Measurements from ENCODE around the gene SPATA24.
A peak's percentile ranks its signal among the peaks of the same experiment; 100 is the strongest.
"Not testable (repeated sequence)": the region's sequence is repeated elsewhere in the genome, so short reads cannot be mapped to it uniquely, and the experiment has no call there.

SPATA24 gene

GRCh38 chr5:139389701-139390638 lies 13.9 kb downstream of the SPATA24 start, which contains the start of gene MZB1:
Gene MZB1 (minus strand): TSS chr5:139389913. CDS start chr5:139389856, 57 bp downstream.
- no peaks in the 10 kb centered on the region for H3K9me2 ChIP-seq (replicated peaks; ENCODE audit: insufficient read depth, low read length)
- H3F3A ChIP-seq (ENCODE audit: insufficient read depth): peaks cover 50% of the 10 kb centered on the region
- H3K4me3 ChIP-seq (ENCODE audit: insufficient read depth, low read length, poor library complexity, severe bottlenecking): peak within 1 kb of the TSS; percentile 60
- H3K4me2 ChIP-seq (ENCODE audit: low read depth, low read length, poor library complexity, severe bottlenecking): peak within 1 kb of the TSS; percentile 88
- peaks cover 28% of the 10 kb centered on the region for H3K79me2 ChIP-seq (ENCODE audit: insufficient read depth, low read length)
- H3K27ac ChIP-seq (ENCODE audit: low read depth, low read length): peak within 1 kb of the TSS; percentile 93
- no peaks in the 10 kb centered on the region for H4K20me1 ChIP-seq (ENCODE audit: low read depth, low read length)
- peak within 1 kb of the TSS; percentile 77 for H3K9ac ChIP-seq (ENCODE audit: low read length)
- no peaks in the 10 kb centered on the region for H3K9me3 ChIP-seq (ENCODE audit: insufficient read depth, low read length)
- no peaks in the 10 kb centered on the region for H3K27me3 ChIP-seq (ENCODE audit: low read length)
- no peaks in the 10 kb centered on the region for H3K36me3 ChIP-seq (ENCODE audit: low read length)
- no peak within 1 kb of the TSS for H2AFZ ChIP-seq (ENCODE audit: low read depth, low read length, severe bottlenecking)
- no peak for TF ChIP-seq CTCF (IDR thresholded peaks at IDR 0.05; ENCODE audit: insufficient read depth, low read length, poor library complexity, severe bottlenecking)
- TF ChIP-seq EZH2phosphoT487 (conservative IDR thresholded peaks at IDR 0.05; ENCODE audit: low read length): no peak

GRCh38 chr5:139388198-139388821 lies 15.6 kb downstream of the SPATA24 start:
- H3K36me3 ChIP-seq (ENCODE audit: low read length): no peaks in the 10 kb centered on the region
- H4K20me1 ChIP-seq (ENCODE audit: low read depth, low read length): no peaks in the 10 kb centered on the region
- TF ChIP-seq EZH2phosphoT487 (conservative IDR thresholded peaks at IDR 0.05; ENCODE audit: low read length): no peak
- TF ChIP-seq CTCF (IDR thresholded peaks at IDR 0.05; ENCODE audit: insufficient read depth, low read length, poor library complexity, severe bottlenecking): no peak
- H3K79me2 ChIP-seq (ENCODE audit: insufficient read depth, low read length): peaks cover 20% of the 10 kb centered on the region
- H3K9me3 ChIP-seq (ENCODE audit: insufficient read depth, low read length): no peaks in the 10 kb centered on the region
- peak overlapping the region; percentile 60 for H3K4me3 ChIP-seq (ENCODE audit: insufficient read depth, low read length, poor library complexity, severe bottlenecking)
- H3K27me3 ChIP-seq (ENCODE audit: low read length): no peaks in the 10 kb centered on the region
- peak overlapping the region; percentile 93 for H3K27ac ChIP-seq (ENCODE audit: low read depth, low read length)
- no peak overlapping the region for H2AFZ ChIP-seq (ENCODE audit: low read depth, low read length, severe bottlenecking)
- peak overlapping the region; percentile 77 for H3K9ac ChIP-seq (ENCODE audit: low read length)
- H3K9me2 ChIP-seq (replicated peaks; ENCODE audit: insufficient read depth, low read length): no peaks in the 10 kb centered on the region
- H3F3A ChIP-seq (ENCODE audit: insufficient read depth): peaks cover 57% of the 10 kb centered on the region
- H3K4me2 ChIP-seq (ENCODE audit: low read depth, low read length, poor library complexity, severe bottlenecking): peak overlapping the region; percentile 88

DNA sequence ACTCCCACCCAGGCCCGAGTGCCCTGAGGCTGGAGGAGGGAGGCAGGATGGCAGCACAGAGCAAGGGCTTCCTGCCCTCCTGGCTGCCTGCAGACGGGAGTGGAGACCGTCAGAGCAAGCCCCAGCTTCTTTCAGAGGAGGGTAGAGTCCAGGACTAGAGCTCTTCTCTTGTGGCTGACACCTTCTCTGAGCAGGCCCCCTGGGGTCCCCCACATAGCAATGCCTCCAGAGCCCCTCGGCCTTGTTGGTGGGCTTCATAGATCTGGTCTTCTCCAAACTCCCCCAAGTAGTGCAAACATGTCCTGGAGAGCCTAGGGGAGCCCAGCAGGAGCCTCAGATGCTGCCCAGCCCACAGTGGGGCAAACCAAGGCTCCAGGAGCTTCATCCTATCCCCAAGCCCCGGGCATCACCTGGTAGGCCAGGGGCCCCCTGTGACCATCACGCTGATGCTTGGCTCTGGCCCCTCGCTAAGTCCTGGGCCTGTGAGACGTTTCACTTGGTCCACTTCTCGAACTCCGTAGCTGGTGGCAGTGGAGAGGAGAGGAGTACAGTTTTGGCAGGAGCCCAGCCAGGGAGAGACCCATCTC lies 16.2 kb downstream of the SPATA24 start:
- H3K79me2 ChIP-seq (ENCODE audit: insufficient read depth, low read length): peaks cover 15% of the 10 kb centered on the region
- H3K27ac ChIP-seq (ENCODE audit: low read depth, low read length): peak overlapping the region; percentile 93
- no peaks in the 10 kb centered on the region for H3K27me3 ChIP-seq (ENCODE audit: low read length)
- H3K9me2 ChIP-seq (replicated peaks; ENCODE audit: insufficient read depth, low read length): no peaks in the 10 kb centered on the region
- H3F3A ChIP-seq (ENCODE audit: insufficient read depth): peaks cover 54% of the 10 kb centered on the region
- no peaks in the 10 kb centered on the region for H4K20me1 ChIP-seq (ENCODE audit: low read depth, low read length)
- TF ChIP-seq EZH2phosphoT487 (conservative IDR thresholded peaks at IDR 0.05; ENCODE audit: low read length) (no peak), CTCF (IDR thresholded peaks at IDR 0.05; ENCODE audit: insufficient read depth, low read length, poor library complexity, severe bottlenecking) (no peak)
- H3K9ac ChIP-seq (ENCODE audit: low read length): peak overlapping the region; percentile 77
- no peaks in the 10 kb centered on the region for H3K36me3 ChIP-seq (ENCODE audit: low read length)
- H3K9me3 ChIP-seq (ENCODE audit: insufficient read depth, low read length): no peaks in the 10 kb centered on the region
- no peak overlapping the region for H2AFZ ChIP-seq (ENCODE audit: low read depth, low read length, severe bottlenecking)
- peak overlapping the region; percentile 60 for H3K4me3 ChIP-seq (ENCODE audit: insufficient read depth, low read length, poor library complexity, severe bottlenecking)
- H3K4me2 ChIP-seq (ENCODE audit: low read depth, low read length, poor library complexity, severe bottlenecking): peak overlapping the region; percentile 88

GRCh38 chr5:139386956-139387355 lies 16.9 kb downstream of the SPATA24 start:
- H3K27me3 ChIP-seq (ENCODE audit: low read length); H4K20me1 ChIP-seq (ENCODE audit: low read depth, low read length); H3K36me3 ChIP-seq (ENCODE audit: low read length); H2AFZ ChIP-seq (ENCODE audit: low read depth, low read length, severe bottlenecking); H3K4me3 ChIP-seq (ENCODE audit: insufficient read depth, low read length, poor library complexity, severe bottlenecking); H3K9me2 ChIP-seq (replicated peaks; ENCODE audit: insufficient read depth, low read length); H3K4me2 ChIP-seq (ENCODE audit: low read depth, low read length, poor library complexity, severe bottlenecking); H3K9ac ChIP-seq (ENCODE audit: low read length); H3K9me3 ChIP-seq (ENCODE audit: insufficient read depth, low read length): not testable (repeated sequence)
- Histone ChIP-seq H3K27ac (ENCODE audit: low read depth, low read length) (peak overlapping the region; percentile 93; the same call in 1 of the 2 replicates), H3K79me2 (ENCODE audit: insufficient read depth, low read length) (peaks cover 15% of the 10 kb centered on the region), H3F3A (ENCODE audit: insufficient read depth) (peaks cover 54% of the 10 kb centered on the region)
